K562 (cell line): Measurements from ENCODE around the gene CD226. TPM values are rescaled to one million over a fixed set of nuclear protein-coding genes. Genes with fewer than 3 reads are reported as not detected.

Experiments used
- ATAC-seq: fragments of 200-7000 bp; cut with Tn5 transposase; 3 replicates; pipeline ENCODE4 v1.9.1; 2020; ENCODE audit warnings: moderate library complexity
- BruUV-seq: library from RNA; stranded (reverse); fragments of 400-500 nt; replicated peaks from 2 replicates; lab custom pipeline; 2021; lab: Mats Ljungman, UMichigan
- CTCF ChIA-PET: fragments of 300-600 bp; formaldehyde crosslinking; extraction: SDS; loops from one replicate; lab custom pipeline; 2021; ENCODE audit warnings: low intra/inter-chr PET ratio; lab: Yijun Ruan, JAX
- POLR2A ChIA-PET: fragments of 300-600, 350-650 bp; sonication (Branson Sonifier 250); formaldehyde crosslinking; extraction: SDS; loops from one replicate; lab custom pipeline; 2021; ENCODE audit warnings: antibody characterized with exemption, inconsistent platforms; lab: Yijun Ruan, JAX
- DNase-seq, 4 experiments: peaks; one replicate each; pipeline versions ENCODE4 v3.0.0 to v3.0.0-alpha.2; 2011 to 2018; ENCODE audit warnings: low spot score in 3 of 4, mixed read lengths in 3 of 4; ENCODE audit errors: extremely low read depth in 1 of 4
- FAIRE-seq: peaks from 2 replicates; lab custom pipeline; 2011; peaks lifted over from hg19 to GRCh38; lab: Jason Lieb, UNC
- H2AFZ ChIP-seq: 2 replicates; pipeline ENCODE4 v1.6.0; 2011; ENCODE audit warnings: low read depth, low read length, control low read depth, inconsistent platforms
- H3K27ac ChIP-seq: fragments of 200-600 bp; 3 replicates; pipeline ENCODE4 v1.8.0; 2011; ENCODE audit warnings: low read depth, mild to moderate bottlenecking, control low read depth, inconsistent platforms, low read length, moderate library complexity, mixed read lengths; ENCODE audit errors: extremely low read depth
- H3K27me3 ChIP-seq, 2 experiments: fragments of 300-600 bp in 1 of 2; 2 replicates in 1 of 2; 3 replicates in 1 of 2; pipeline versions ENCODE4 v1.6.0 to v1.8.0; 2011; ENCODE audit warnings: inconsistent platforms in 2 of 2, low read length in 2 of 2, mild to moderate bottlenecking in 1 of 2, mixed read lengths in 1 of 2, moderate library complexity in 1 of 2; ENCODE audit not compliant: control insufficient read depth in 2 of 2, insufficient read depth in 2 of 2
- H3K36me3 ChIP-seq: fragments of 300-600 bp; 3 replicates; pipeline ENCODE4 v1.8.0; 2011; ENCODE audit warnings: mild to moderate bottlenecking, low read length, inconsistent platforms; ENCODE audit not compliant: control insufficient read depth, insufficient read depth
- H3K4me1 ChIP-seq, 2 experiments: fragments of 200-600 bp in 1 of 2; replicated peaks in 1 of 2; 2 replicates in 1 of 2; 3 replicates in 1 of 2; pipeline versions ENCODE4 v1.5.1 to v1.8.0; 2011; ENCODE audit warnings: inconsistent platforms in 2 of 2, low read length in 2 of 2, mild to moderate bottlenecking in 1 of 2, mixed read lengths in 1 of 2, moderate library complexity in 1 of 2; ENCODE audit not compliant: control insufficient read depth in 2 of 2, insufficient read depth in 2 of 2
- H3K4me2 ChIP-seq: 2 replicates; pipeline ENCODE4 v1.6.1; 2011; ENCODE audit warnings: low read length, control low read depth, inconsistent platforms, mixed read lengths; ENCODE audit not compliant: insufficient read depth
- H3K4me3 ChIP-seq: fragments of 200-600 bp; sonication (generic), shearing (Covaris generic); 2 replicates; pipeline ENCODE4 v1.5.1; 2016; ENCODE audit warnings: control low read depth, inconsistent platforms
- H3K79me2 ChIP-seq: fragments of 200-600 bp; 3 replicates; pipeline ENCODE4 v1.8.0; 2011; ENCODE audit warnings: low read length, inconsistent platforms; ENCODE audit not compliant: control insufficient read depth, insufficient read depth
- H3K9ac ChIP-seq, 2 experiments: 2 replicates each; pipeline versions ENCODE4 v1.6.0 to v1.6.1; 2011; ENCODE audit warnings: low read depth in 2 of 2, low read length in 2 of 2, control low read depth in 1 of 2, inconsistent platforms in 1 of 2, mild to moderate bottlenecking in 1 of 2, mixed read lengths in 1 of 2; ENCODE audit not compliant: insufficient read depth in 1 of 2
- H3K9me1 ChIP-seq: one replicate; pipeline ENCODE4 v1.6.0; 2011; ENCODE audit warnings: inconsistent platforms, mild to moderate bottlenecking, low read length, moderate library complexity; ENCODE audit not compliant: control insufficient read depth, insufficient read depth
- H3K9me3 ChIP-seq: replicated peaks from 2 replicates; pipeline ENCODE4 v1.5.1; 2011; ENCODE audit warnings: low read depth, low read length, inconsistent platforms; ENCODE audit not compliant: control insufficient read depth, insufficient read depth
- H4K20me1 ChIP-seq: replicated peaks from 2 replicates; pipeline ENCODE4 v1.6.1; 2011; ENCODE audit warnings: low read length, inconsistent platforms, mixed read lengths; ENCODE audit not compliant: control insufficient read depth, insufficient read depth
- ASH1L ChIP-seq: fragments of 450-650 bp; IDR thresholded peaks from 2 replicates; pipeline ENCODE4 v1.6.1; 2018; ENCODE audit warnings: borderline replicate concordance, mild to moderate bottlenecking, low read depth; ENCODE audit not compliant: partially characterized antibody
- CBFA2T3 ChIP-seq: fragments of 450-650 bp; IDR thresholded peaks from 2 replicates; pipeline ENCODE4 v1.6.1; 2017
- RBM17 ChIP-seq: fragments of 200-400 bp; formaldehyde crosslinking; IDR thresholded peaks from 2 replicates; pipeline ENCODE4 v1.6.1; 2017; ENCODE audit warnings: low read depth, mild to moderate bottlenecking, low read length, borderline replicate concordance
- ZNF197 ChIP-seq: fragments of 200-800 bp; sonication (Bioruptor generic); IDR thresholded peaks from 2 replicates; pipeline ENCODE4 v1.6.1; 2016; ENCODE audit warnings: low read depth, missing genetic modification characterization, missing compliant biosample characterization
- ZNF76 ChIP-seq: fragments of 250-450 bp; sonication (Bioruptor Pico); IDR thresholded peaks from 2 replicates; pipeline ENCODE4 v1.4.0; 2020; ENCODE audit warnings: mild to moderate bottlenecking, moderate library complexity, borderline replicate concordance
- WGBS: fragments of 100-300 bp; shearing (Covaris generic); methylation state at CpG from one replicate; pipeline ENCODE4 v1.1.6; 2016; ENCODE audit warnings: low coverage, mixed read lengths; ENCODE audit not compliant: insufficient coverage; ENCODE audit errors: missing lambda C conversion rate; 5-methylcytosine and 5-hydroxymethylcytosine counted together
- in situ Hi-C: fragments of 300-500 bp; cut with MboI; formaldehyde crosslinking; loops from 4 replicates; pipeline ENCODE4 v1.15.0; 2018; ENCODE audit warnings: inconsistent platforms, mixed read lengths
- intact Hi-C: fragments of 100-400 bp; cut with micrococcal nuclease; formaldehyde crosslinking; loops from 2 replicates; pipeline ENCODE4 v1.14.2; 2022
- polyA plus RNA-seq, 8 experiments: library from polyadenylated mRNA; depleted of rRNA in 4 of 8; stranded (reverse) in 5 of 8; unstranded in 3 of 8; fragments of >200 nt; fragmentation: Nextera tagmentation in 2 of 8; fragmentation: Illumina TruSeq in 1 of 8; extraction: Ambion mirVana in 2 of 8; extraction: Trizol in 1 of 8; gene quantifications; 2 replicates each; pipeline versions ENCODE4 v1.2.1 to v1.2.3, GENCODE V29; 2011 to 2014; ENCODE audit warnings: inconsistent platforms in 1 of 8, missing spikeins in 1 of 8
- total RNA-seq, 7 experiments: library from RNA; depleted of rRNA in 6 of 7; stranded (reverse); fragments of >200 nt in 6 of 7; fragmentation: Illumina TruSeq in 2 of 7; extraction: Trizol in 2 of 7; gene quantifications; 2 replicates each; pipeline versions ENCODE4 v1.2.1 to v1.2.3, GENCODE V29; 2011 to 2021; ENCODE audit warnings: low replicate concordance in 1 of 7
- TF ChIP-seq, protein P1 (sequence below): sonication (generic); formaldehyde crosslinking; IDR thresholded peaks from 2 replicates; pipeline ENCODE4 v1.8.1; 2023; ENCODE audit warnings: mild to moderate bottlenecking, missing genetic modification reagents

The CD226 gene
- total and polyA plus RNA-seq, 9 of the 15 experiments (the other 6 are each of a cell fraction or from before 2014, with no cell fraction given): 0.32 to 1.7 (median 0.80) TPM

GRCh38 chr18:69878213-69878933, 69.3 kb downstream of the CD226 start:
- POLR2A ChIA-PET: no interaction called here
- FAIRE-seq: no peak
- no peak overlapping the region for H3K4me3 ChIP-seq

More at GRCh38 chr18:69878213-69878933, 69.3 kb downstream of the CD226 start:
- intact Hi-C loops: no loop called here
- in situ Hi-C loops: no loop called here
- no peak for ATAC-seq
- Histone ChIP-seq H4K20me1 (no peaks in the 10 kb centered on the region), H3K9ac (no peak overlapping the region), H3K9me1 (no peaks in the 10 kb centered on the region), H2AFZ (no peak overlapping the region), H3K4me1 (no peaks in the 10 kb centered on the region)
- CTCF ChIA-PET: no interaction called here
- TF ChIP-seq, protein P1, sequence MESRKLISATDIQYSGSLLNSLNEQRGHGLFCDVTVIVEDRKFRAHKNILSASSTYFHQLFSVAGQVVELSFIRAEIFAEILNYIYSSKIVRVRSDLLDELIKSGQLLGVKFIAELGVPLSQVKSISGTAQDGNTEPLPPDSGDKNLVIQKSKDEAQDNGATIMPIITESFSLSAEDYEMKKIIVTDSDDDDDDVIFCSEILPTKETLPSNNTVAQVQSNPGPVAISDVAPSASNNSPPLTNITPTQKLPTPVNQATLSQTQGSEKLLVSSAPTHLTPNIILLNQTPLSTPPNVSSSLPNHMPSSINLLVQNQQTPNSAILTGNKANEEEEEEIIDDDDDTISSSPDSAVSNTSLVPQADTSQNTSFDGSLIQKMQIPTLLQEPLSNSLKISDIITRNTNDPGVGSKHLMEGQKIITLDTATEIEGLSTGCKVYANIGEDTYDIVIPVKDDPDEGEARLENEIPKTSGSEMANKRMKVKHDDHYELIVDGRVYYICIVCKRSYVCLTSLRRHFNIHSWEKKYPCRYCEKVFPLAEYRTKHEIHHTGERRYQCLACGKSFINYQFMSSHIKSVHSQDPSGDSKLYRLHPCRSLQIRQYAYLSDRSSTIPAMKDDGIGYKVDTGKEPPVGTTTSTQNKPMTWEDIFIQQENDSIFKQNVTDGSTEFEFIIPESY (CRISPR knock-in tag): no peak
- no peak for TF ChIP-seq CBFA2T3
- TF ChIP-seq ZNF197 (CRISPR knock-in tag): no peak
- TF ChIP-seq RBM17: no peak
- no peak for TF ChIP-seq ASH1L
- TF ChIP-seq ZNF76 (CRISPR knock-in tag): no peak
- TF ChIP-seq, all 486 proteins: peak for 0
- no peaks in the 10 kb centered on the region for H3K36me3 ChIP-seq
- H3K79me2 ChIP-seq: no peaks in the 10 kb centered on the region
- H3K27me3 ChIP-seq: no peaks in the 10 kb centered on the region
- 27% methylated on average over 6 of the region's 6 CpGs for WGBS
- DNase-seq: no peak
- H3K4me2 ChIP-seq: no peak overlapping the region
- no peaks in the 10 kb centered on the region for H3K9me3 ChIP-seq
- H3K27ac ChIP-seq: no peak overlapping the region
- no TSS peak for BruUV-seq
